Islet precursor cell (in vitro differentiated cells): ENCODE results near the gene SNF8.

Source experiments
- DNase-seq: peaks from one replicate; pipeline ENCODE4 v3.0.0-alpha.2; 2018

Gene SNF8

DNA sequence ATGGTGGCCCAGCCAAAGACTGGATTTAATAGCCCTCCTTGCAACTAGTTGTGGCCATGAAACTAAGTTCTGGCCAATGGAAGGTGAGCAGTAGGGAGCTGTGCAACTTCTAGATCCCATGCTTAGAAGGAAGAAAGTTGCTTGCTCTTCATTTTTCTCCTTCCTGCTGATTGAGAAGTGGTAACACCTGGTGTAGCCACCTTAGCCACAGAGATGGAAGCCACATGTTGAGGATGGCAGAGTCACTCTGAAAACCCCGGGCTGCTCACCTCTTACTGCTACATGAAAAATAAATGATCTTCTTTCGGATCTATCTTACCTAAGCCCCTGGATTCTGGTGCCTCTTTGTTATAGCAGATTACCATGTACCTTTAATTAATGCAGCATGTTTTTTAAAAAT lies 62.4 kb downstream of the SNF8 start:
- DNase-seq = no peak
